Pancreas (tissue), 10 donors: Measurements from ENCODE around the gene TSPEAR. TPM values are rescaled to one million over a fixed set of nuclear protein-coding genes. Genes with fewer than 3 reads are reported as not detected.
A peak's percentile ranks its signal among the peaks of the same experiment; 100 is the strongest.
"Not testable (repeated sequence)": the region's sequence is repeated elsewhere in the genome, so short reads cannot be mapped to it uniquely, and the experiment has no call there.

Source experiments
- ATAC-seq, 4 donors: fragments of 200-7000 bp; cut with Tn5 transposase; one replicate each; pipeline versions ENCODE4 v1.8.0 to v1.9.1; 2020; ENCODE audit warnings: mild to moderate bottlenecking in 4 of 4, moderate library complexity in 4 of 4
- DNase-seq, 6 donors: peaks; one replicate each; pipeline ENCODE4 v3.0.0-alpha.2; 2020
- FAIRE-seq: peaks from 2 replicates; lab custom pipeline; 2012; peaks lifted over from hg19 to GRCh38; lab: Jason Lieb, UNC
- H3K27ac ChIP-seq, 4 donors: fragments of 200-600 bp; sonication (generic); 1 replicate in 3 of 4; 2 replicates in 1 of 4; pipeline versions ENCODE4 v1.5.0 to v1.8.0; 2020
- H3K27me3 ChIP-seq, 4 donors: fragments of 200-600 bp; one replicate each; pipeline ENCODE4 v1.8.0; 2021
- H3K36me3 ChIP-seq, 3 donors: fragments of 200-600 bp; sonication (generic) in 1 of 3; one replicate each; pipeline versions ENCODE4 v1.5.0 to v1.8.0; 2020 to 2021
- H3K4me1 ChIP-seq, 3 donors: fragments of 200-600 bp; one replicate each; pipeline ENCODE4 v1.8.0; 2021
- H3K4me3 ChIP-seq, 4 donors: fragments of 200-600 bp; sonication (generic) in 2 of 4; one replicate each; pipeline versions ENCODE4 v1.5.0 to v1.8.0; 2020 to 2021
- H3K9me3 ChIP-seq, 4 donors: fragments of 200-600 bp; one replicate each; pipeline ENCODE4 v1.8.0; 2021
- CTCF ChIP-seq, 4 donors: fragments of 200-600 bp; sonication (generic) in 3 of 4; IDR thresholded peaks; one replicate each; pipeline versions ENCODE4 v1.5.0 to v1.8.0; 2021; ENCODE audit warnings: antibody characterized with exemption in 4 of 4
- WGBS, 2 donors: extraction: QIAGEN DNeasy Blood & Tissue Kit; methylation state at CpG; one replicate each; pipeline ENCODE4 v1.1.7; 2013; 5-methylcytosine and 5-hydroxymethylcytosine counted together
- intact Hi-C, 3 donors: fragments of 100-400 bp; cut with DNase I; formaldehyde crosslinking; loops; one replicate each; pipeline versions ENCODE4 v1.11.1 to v1.14.2; 2022
- polyA plus RNA-seq, 2 donors: library from polyadenylated mRNA; stranded (reverse); fragments of 200-250 nt; gene quantifications; one replicate each; pipeline ENCODE4 v1.2.3, GENCODE V29; 2013
- total RNA-seq, 6 donors: library from RNA; stranded (reverse); fragmentation: NEBNext Ultra II Directional in 4 of 6; extraction: Animal tissue kit (Norgen Biotek cat#: 25700) in 4 of 6; gene quantifications; one replicate each; pipeline versions ENCODE4 v1.2.1 to v1.2.4, GENCODE V29; 2021 to 2023
- donor health status: healthy with polysubstance abuse.
- donor health status: DM: no; HTN: no; CAD: no; lungs with moderate emphysema.
- donor health status: DM: no; HTN: no; CAD: no.
- donor health status: control.
- donor health status: control.
- donor health status: Bipolar disorder and iron deficiency.
- donor health status: DM: yes; HTN: yes; CAD: no.
- donor health status: DM: no; HTN: no; CAD: no.
- donor health status: DM: no; HTN: no; CAD: no.
- donor health status: DM: yes; HTN: yes; CAD: no.

Gene TSPEAR
- total and polyA plus RNA-seq, 8 donors = 0.05 to 1.4 (median 0.25) TPM; not detected in 1

- FAIRE-seq (no peak), ATAC-seq (no peak), DNase-seq (peak in 1 of 6 donors; percentile 48)
- intact Hi-C loops = no loop called here
- WGBS, 2 donors = 72 to 85% methylated on average over 8 of the region's 8 CpGs
- no peak within 1 kb of the TSS for H3K27ac ChIP-seq
- H3K27me3 ChIP-seq = no peaks in the 10 kb centered on the region
- H3K4me3 ChIP-seq = no peak within 1 kb of the TSS
- H3K36me3 ChIP-seq = no peaks in the 10 kb centered on the region
- H3K9me3 ChIP-seq = no peaks in the 10 kb centered on the region
- H3K4me1 ChIP-seq = no peaks in the 10 kb centered on the region
- no peak for TF ChIP-seq CTCF (IDR thresholded peaks at IDR 0.05)
Measured at GRCh38 chr21:44612029-44612486, 99.3 kb downstream of the TSPEAR start, which contains the start of gene KRTAP10-8. TSS of gene KRTAP10-8 (plus strand) at chr21:44612079. CDS start at chr21:44612101, 22 bp downstream.

GRCh38 chr21:44611551-44611950 is 99.8 kb downstream of the TSPEAR start:
- no peaks in the 10 kb centered on the region for H3K4me1 ChIP-seq
- 61 to 75% methylated on average over 4 of the region's 4 CpGs for WGBS, 2 donors
- no peaks in the 10 kb centered on the region for H3K36me3 ChIP-seq

GRCh38 chr21:44610157-44610843 is 101.1 kb downstream of the TSPEAR start:
- FAIRE-seq, H3K27ac ChIP-seq, DNase-seq, H3K4me1 ChIP-seq, H3K9me3 ChIP-seq, H3K27me3 ChIP-seq, ATAC-seq, intact Hi-C loops, H3K4me3 ChIP-seq, H3K36me3 ChIP-seq: not testable (repeated sequence)
- 82 to 89% methylated on average over 7 of the region's 7 CpGs for WGBS, 2 donors

More at GRCh38 chr21:44611551-44611950, 99.8 kb downstream of the TSPEAR start:
- Histone ChIP-seq H3K4me3 (no peak overlapping the region), H3K9me3 (no peaks in the 10 kb centered on the region), H3K27ac (no peak overlapping the region), H3K27me3 (no peaks in the 10 kb centered on the region)
- intact Hi-C loops = no loop called here
- FAIRE-seq (no peak), ATAC-seq (no peak), DNase-seq (no peak)
- TF ChIP-seq CTCF (IDR thresholded peaks at IDR 0.05) = no peak

- DNase-seq (no peak), ATAC-seq (no peak), FAIRE-seq (no peak)
- Histone ChIP-seq H3K27me3 (peaks cover 0 to 3% (median 0%) of the 10 kb centered on the region in 4 donors), H3K4me3 (no peak overlapping the region), H3K9me3 (no peaks in the 10 kb centered on the region), H3K27ac (no peak overlapping the region), H3K4me1 (no peaks in the 10 kb centered on the region), H3K36me3 (no peaks in the 10 kb centered on the region)
- intact Hi-C loops = no loop called here
- no peak for TF ChIP-seq CTCF (IDR thresholded peaks at IDR 0.05)
Measured at GRCh38 chr21:44609193-44609592, 102.2 kb downstream of the TSPEAR start.

GRCh38 chr21:44606495-44606894 is 104.9 kb downstream of the TSPEAR start:
- ATAC-seq (no peak), FAIRE-seq (no peak), DNase-seq (no peak)
- Histone ChIP-seq H3K4me1 (no peaks in the 10 kb centered on the region), H3K27me3 (peaks cover 0 to 4% (median 0%) of the 10 kb centered on the region in 4 donors), H3K9me3 (no peaks in the 10 kb centered on the region), H3K4me3 (no peak overlapping the region), H3K27ac (no peak overlapping the region), H3K36me3 (no peaks in the 10 kb centered on the region)
- intact Hi-C loops = no loop called here
- WGBS, 2 donors = 57 to 68% methylated on average over 4 of the region's 4 CpGs
- TF ChIP-seq CTCF (IDR thresholded peaks at IDR 0.05) = no peak
